ENCODE data around the gene DDX52. TPM values are rescaled to one million over a fixed set of nuclear protein-coding genes. Genes with fewer than 3 reads are reported as not detected.

Gene DDX52
- total RNA-seq, 1 experiment from 2014 or later = 37.8 TPM

DNA sequence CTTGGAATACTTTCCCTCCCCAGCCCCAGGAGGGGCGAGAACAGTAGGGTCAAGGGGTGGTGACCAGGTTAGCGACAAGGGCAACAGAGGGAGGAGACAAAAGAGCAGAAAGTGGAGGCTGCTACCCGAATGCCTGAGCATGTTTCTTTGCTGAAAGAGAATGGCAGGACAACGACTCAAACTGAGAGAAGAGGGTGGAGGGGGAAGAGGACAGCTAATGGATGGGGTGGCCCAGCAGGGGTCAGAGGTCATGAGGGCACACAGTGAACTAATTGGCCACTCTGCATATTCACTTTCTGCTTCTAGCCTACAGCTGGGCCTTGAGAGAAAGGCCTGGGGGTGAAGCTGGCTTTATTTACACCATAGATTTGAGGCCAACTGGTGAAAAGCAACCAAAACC, 19.1 kb upstream of the DDX52 start:
- DNase-seq (ENCODE audit: unreplicated experiment) = no peak
- no TSS peak for BruUV-seq (replicated peaks)
- Mint-ChIP-seq H3K27ac (ENCODE audit: low read depth, unreplicated experiment) (no peak overlapping the region), H3K9me3 (ENCODE audit: unreplicated experiment) (no peaks in the 10 kb centered on the region), H3K4me3 (ENCODE audit: unreplicated experiment) (no peak overlapping the region), H3K36me3 (ENCODE audit: insufficient read depth, unreplicated experiment) (no peaks in the 10 kb centered on the region), H3K4me1 (ENCODE audit: insufficient read depth, unreplicated experiment) (no peaks in the 10 kb centered on the region), H3K27me3 (ENCODE audit: insufficient read depth, unreplicated experiment) (no peaks in the 10 kb centered on the region)
- CTCF ChIA-PET = interaction anchor here (0.6 to 1.4 kb wide), 3 partner anchors 8 to 9 kb away, joined by 3 to 4 read pairs (median 3); no protein-coding TSS in a partner anchor
- intact Hi-C loops (cut with micrococcal nuclease) = no loop called here
- TF ChIP-seq, protein P1, sequence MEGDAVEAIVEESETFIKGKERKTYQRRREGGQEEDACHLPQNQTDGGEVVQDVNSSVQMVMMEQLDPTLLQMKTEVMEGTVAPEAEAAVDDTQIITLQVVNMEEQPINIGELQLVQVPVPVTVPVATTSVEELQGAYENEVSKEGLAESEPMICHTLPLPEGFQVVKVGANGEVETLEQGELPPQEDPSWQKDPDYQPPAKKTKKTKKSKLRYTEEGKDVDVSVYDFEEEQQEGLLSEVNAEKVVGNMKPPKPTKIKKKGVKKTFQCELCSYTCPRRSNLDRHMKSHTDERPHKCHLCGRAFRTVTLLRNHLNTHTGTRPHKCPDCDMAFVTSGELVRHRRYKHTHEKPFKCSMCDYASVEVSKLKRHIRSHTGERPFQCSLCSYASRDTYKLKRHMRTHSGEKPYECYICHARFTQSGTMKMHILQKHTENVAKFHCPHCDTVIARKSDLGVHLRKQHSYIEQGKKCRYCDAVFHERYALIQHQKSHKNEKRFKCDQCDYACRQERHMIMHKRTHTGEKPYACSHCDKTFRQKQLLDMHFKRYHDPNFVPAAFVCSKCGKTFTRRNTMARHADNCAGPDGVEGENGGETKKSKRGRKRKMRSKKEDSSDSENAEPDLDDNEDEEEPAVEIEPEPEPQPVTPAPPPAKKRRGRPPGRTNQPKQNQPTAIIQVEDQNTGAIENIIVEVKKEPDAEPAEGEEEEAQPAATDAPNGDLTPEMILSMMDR (IDR thresholded peaks at IDR 0.05; ENCODE audit: unreplicated experiment) = no peak
- POLR2A ChIA-PET = no interaction called here

DNA sequence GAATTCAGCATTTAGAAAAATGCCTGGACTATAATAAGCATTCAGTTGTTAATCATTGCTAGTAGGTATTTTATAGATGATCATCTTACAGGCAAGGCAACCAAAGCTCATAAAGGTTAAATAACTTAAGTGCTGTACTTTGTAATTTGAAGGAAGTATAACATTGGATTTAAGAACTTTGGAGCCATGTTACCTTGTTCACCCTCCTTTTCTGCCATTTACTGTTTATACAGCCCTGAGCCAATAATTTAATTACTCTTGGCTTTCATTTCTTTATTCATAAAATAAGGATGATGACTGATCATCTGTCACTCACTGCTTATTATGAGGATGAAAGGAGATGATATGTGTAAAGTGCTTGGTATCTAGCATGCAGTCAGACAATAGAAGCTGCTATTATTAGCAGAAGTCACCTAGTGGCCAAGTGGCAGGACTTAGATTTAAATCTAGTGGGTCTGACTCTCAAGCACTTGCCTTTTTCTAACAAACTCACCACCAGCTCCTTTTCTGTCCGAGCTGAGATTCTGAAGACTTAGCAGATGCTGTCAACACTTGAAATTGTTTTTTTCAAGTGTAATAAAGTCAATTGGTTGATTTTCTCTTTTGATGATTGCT, 18.3 kb upstream of the DDX52 start:
- ChIA-PET CTCF (interaction anchor here (1.2 to 1.4 kb wide), 2 partner anchors 10 to 11 kb away, joined by 3 to 5 read pairs; no protein-coding TSS in a partner anchor), POLR2A (interaction anchor here (0.6 kb wide), 1 partner anchor 13 kb away, joined by 3 read pairs; no protein-coding TSS in a partner anchor)
- H3K4me1 Mint-ChIP-seq (ENCODE audit: insufficient read depth, unreplicated experiment) = no peaks in the 10 kb centered on the region
- no peak overlapping the region for H3K4me3 Mint-ChIP-seq (ENCODE audit: unreplicated experiment)
- TF ChIP-seq, protein P1 (IDR thresholded peaks at IDR 0.05; ENCODE audit: unreplicated experiment) = no peak
- no peak for DNase-seq (ENCODE audit: unreplicated experiment)
- H3K27me3 Mint-ChIP-seq (ENCODE audit: insufficient read depth, unreplicated experiment) = no peaks in the 10 kb centered on the region
- no TSS peak for BruUV-seq (replicated peaks)
- intact Hi-C loops (cut with micrococcal nuclease) = no loop called here
- no peaks in the 10 kb centered on the region for H3K9me3 Mint-ChIP-seq (ENCODE audit: unreplicated experiment)
- H3K36me3 Mint-ChIP-seq (ENCODE audit: insufficient read depth, unreplicated experiment) = no peaks in the 10 kb centered on the region
- no peak overlapping the region for H3K27ac Mint-ChIP-seq (ENCODE audit: low read depth, unreplicated experiment)

DNA sequence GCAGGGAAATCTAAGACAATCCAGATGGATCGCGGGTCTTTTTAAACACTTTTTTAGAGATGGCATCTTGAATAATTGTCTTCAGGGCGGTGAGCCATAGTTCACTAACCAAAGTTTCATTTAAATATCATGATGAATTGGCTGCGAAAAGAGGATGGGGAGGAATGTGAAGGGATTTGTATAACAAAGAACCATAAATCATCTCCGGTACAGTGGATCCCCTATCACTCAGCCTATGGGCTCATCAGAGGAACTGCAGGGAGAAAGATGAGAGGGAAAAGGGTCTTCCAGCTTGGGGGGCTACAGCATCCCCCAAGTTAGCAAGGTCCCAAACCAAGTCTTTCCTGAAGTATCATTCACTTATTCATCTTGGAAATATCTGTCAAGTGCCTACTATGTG, 16.7 kb upstream of the DDX52 start:
- no peaks in the 10 kb centered on the region for H3K36me3 Mint-ChIP-seq (ENCODE audit: insufficient read depth, unreplicated experiment)
- ChIA-PET CTCF (interaction anchor here (1.0 kb wide), 1 partner anchor 9 kb away, joined by 3 read pairs; no protein-coding TSS in a partner anchor), POLR2A (interaction anchor here (0.7 to 2.4 kb wide), 3 partner anchors 9 to 16 kb away, joined by 3 to 7 read pairs (median 4); partner anchors contain the start of gene DDX52)
- H3K4me3 Mint-ChIP-seq (ENCODE audit: unreplicated experiment) = no peak overlapping the region
- no peak for DNase-seq (ENCODE audit: unreplicated experiment)
- no peaks in the 10 kb centered on the region for H3K9me3 Mint-ChIP-seq (ENCODE audit: unreplicated experiment)
- no peak overlapping the region for H3K27ac Mint-ChIP-seq (ENCODE audit: low read depth, unreplicated experiment)
- TF ChIP-seq, protein P1 (IDR thresholded peaks at IDR 0.05; ENCODE audit: unreplicated experiment) = no peak
- no peaks in the 10 kb centered on the region for H3K4me1 Mint-ChIP-seq (ENCODE audit: insufficient read depth, unreplicated experiment)
- intact Hi-C loops (cut with micrococcal nuclease) = no loop called here
- no TSS peak for BruUV-seq (replicated peaks)
- no peaks in the 10 kb centered on the region for H3K27me3 Mint-ChIP-seq (ENCODE audit: insufficient read depth, unreplicated experiment)

DNA sequence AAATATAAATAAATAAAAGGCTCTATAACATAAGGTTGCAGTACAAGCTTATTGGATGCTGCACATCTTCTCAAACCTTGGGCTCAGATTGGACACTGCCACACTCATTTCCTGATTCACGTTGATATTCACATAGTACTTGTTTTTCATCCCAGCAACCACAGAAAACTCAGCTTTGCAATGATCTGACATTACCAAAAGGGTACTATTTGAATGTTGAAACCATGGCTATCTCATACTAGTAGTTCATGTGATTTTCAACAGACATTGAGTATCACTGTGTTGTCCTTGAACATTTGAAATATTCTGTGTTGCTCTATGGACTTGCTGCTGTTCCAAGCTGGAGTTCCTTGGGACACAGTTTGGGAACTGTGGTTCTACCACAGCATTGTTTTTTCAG, 14.0 kb upstream of the DDX52 start:
- Mint-ChIP-seq H3K9me3 (ENCODE audit: unreplicated experiment) (no peaks in the 10 kb centered on the region), H3K36me3 (ENCODE audit: insufficient read depth, unreplicated experiment) (no peaks in the 10 kb centered on the region), H3K4me1 (ENCODE audit: insufficient read depth, unreplicated experiment) (no peaks in the 10 kb centered on the region), H3K4me3 (ENCODE audit: unreplicated experiment) (no peak overlapping the region), H3K27ac (ENCODE audit: low read depth, unreplicated experiment) (no peak overlapping the region), H3K27me3 (ENCODE audit: insufficient read depth, unreplicated experiment) (no peaks in the 10 kb centered on the region)
- DNase-seq (ENCODE audit: unreplicated experiment) = no peak
- ChIA-PET CTCF (interaction anchor here (1.1 kb wide), 2 partner anchors 113 to 283 kb away, joined by 3 read pairs; no protein-coding TSS in a partner anchor), POLR2A (interaction anchor here (0.9 kb wide), 1 partner anchor 9 kb away, joined by 3 read pairs; no protein-coding TSS in a partner anchor)
- TF ChIP-seq, protein P1 (IDR thresholded peaks at IDR 0.05; ENCODE audit: unreplicated experiment) = no peak
- BruUV-seq (replicated peaks) = no TSS peak
- intact Hi-C loops (cut with micrococcal nuclease) = no loop called here
